SK-N-SH (cell line): Measurements from ENCODE around the gene CNIH2. TPM values are rescaled to one million over a fixed set of nuclear protein-coding genes. Genes with fewer than 3 reads are reported as not detected.

Source experiments
- CTCF ChIA-PET: fragments of 300-600, 350-600 bp; formaldehyde crosslinking; extraction: SDS; loops from one replicate; lab custom pipeline; 2021; lab: Yijun Ruan, JAX
- POLR2A ChIA-PET: fragments of 350-600 bp; sonication (Branson Sonifier 250); formaldehyde crosslinking; extraction: SDS; loops from one replicate; lab custom pipeline; 2020; ENCODE audit warnings: antibody characterized with exemption, inconsistent platforms; lab: Yijun Ruan, JAX
- DNase-seq: peaks from one replicate; pipeline ENCODE4 v3.0.0; 2012
- H2AFZ ChIP-seq: fragments of 200-600 bp; sonication (generic); 2 replicates; pipeline ENCODE4 v1.8.1; 2016; ENCODE audit warnings: antibody characterized with exemption, mild to moderate bottlenecking, low read depth
- H3F3A ChIP-seq: fragments of 200-600 bp; sonication (generic); replicated peaks from 2 replicates; pipeline ENCODE3; 2016; ENCODE audit warnings: antibody characterized with exemption, mild to moderate bottlenecking; ENCODE audit not compliant: insufficient read depth
- H3K27ac ChIP-seq, 2 experiments: fragments of 200-500 bp in 1 of 2; fragments of 200-600 bp in 1 of 2; sonication (Bioruptor generic) in 1 of 2; sonication (generic), shearing (Covaris generic) in 1 of 2; 2 replicates each; pipeline versions ENCODE4 v1.5.1 to v1.6.1; 2014 to 2016; ENCODE audit warnings: low read depth in 2 of 2, inconsistent platforms in 1 of 2, low read length in 1 of 2, mild to moderate bottlenecking in 1 of 2, mixed read lengths in 1 of 2
- H3K27me3 ChIP-seq: fragments of 200-600 bp; sonication (generic), shearing (Covaris generic); 2 replicates; pipeline ENCODE4 v1.6.1; 2016; ENCODE audit warnings: mixed run types; ENCODE audit not compliant: insufficient read depth
- H3K36me3 ChIP-seq, 2 experiments: fragments of 200-500 bp in 1 of 2; fragments of 200-600 bp in 1 of 2; sonication (Bioruptor generic) in 1 of 2; sonication (generic) in 1 of 2; replicated peaks in 1 of 2; 2 replicates each; pipeline versions ENCODE3 to v1.5.1; 2014 to 2016; ENCODE audit warnings: low read length in 1 of 2, mild to moderate bottlenecking in 1 of 2; ENCODE audit not compliant: insufficient read depth in 2 of 2, control insufficient read depth in 1 of 2
- H3K4me1 ChIP-seq, 2 experiments: fragments of 200-500 bp in 1 of 2; fragments of 200-600 bp in 1 of 2; sonication (Bioruptor generic) in 1 of 2; sonication (generic), shearing (Covaris generic) in 1 of 2; 2 replicates each; pipeline versions ENCODE4 v1.5.1 to v1.6.1; 2014 to 2016; ENCODE audit warnings: low read depth in 1 of 2, low read length in 1 of 2, mixed run types in 1 of 2; ENCODE audit not compliant: insufficient read depth in 2 of 2, control insufficient read depth in 1 of 2
- H3K4me2 ChIP-seq: fragments of 200-600 bp; sonication (generic), shearing (Covaris generic); 2 replicates; pipeline ENCODE4 v1.6.1; 2017; ENCODE audit warnings: mixed run types
- H3K4me3 ChIP-seq, 2 experiments: fragments of 200-500 bp in 1 of 2; fragments of 200-600 bp in 1 of 2; sonication (Bioruptor generic) in 1 of 2; sonication (generic), shearing (Covaris generic) in 1 of 2; 2 replicates each; pipeline versions ENCODE4 v1.5.1 to v1.8.1; 2014 to 2016; ENCODE audit warnings: low read depth in 2 of 2, inconsistent platforms in 1 of 2, low read length in 1 of 2, mild to moderate bottlenecking in 1 of 2, mixed read lengths in 1 of 2, moderate library complexity in 1 of 2
- H3K79me2 ChIP-seq: fragments of 200-600 bp; sonication (generic); 2 replicates; pipeline ENCODE4 v1.8.1; 2017; ENCODE audit warnings: mild to moderate bottlenecking; ENCODE audit not compliant: insufficient read depth
- H3K9ac ChIP-seq: fragments of 200-600 bp; sonication (generic); 2 replicates; pipeline ENCODE4 v1.6.1; 2017; ENCODE audit warnings: mixed run types
- H3K9me2 ChIP-seq: fragments of 200-600 bp; sonication (generic); 2 replicates; pipeline ENCODE4 v1.6.1; 2017; ENCODE audit warnings: mixed run types
- H3K9me3 ChIP-seq: fragments of 200-600 bp; sonication (generic); 2 replicates; pipeline ENCODE4 v1.6.1; 2017; ENCODE audit warnings: mixed run types, mild to moderate bottlenecking, moderate library complexity
- H4K20me1 ChIP-seq: fragments of 200-600 bp; sonication (generic); 2 replicates; pipeline ENCODE4 v1.6.1; 2017; ENCODE audit warnings: mild to moderate bottlenecking, mixed run types; ENCODE audit not compliant: insufficient read depth
- EZH2phosphoT487 ChIP-seq: fragments of 200-600 bp; sonication (generic); IDR thresholded peaks from 2 replicates; pipeline ENCODE4 v1.6.1; 2017; ENCODE audit warnings: low read depth, mixed run types, mild to moderate bottlenecking, antibody characterized with exemption, moderate library complexity, borderline replicate concordance
- FOXM1 ChIP-seq: IDR thresholded peaks from 2 replicates; pipeline ENCODE4 v1.4.0; 2012; ENCODE audit warnings: low read depth, mild to moderate bottlenecking
- MAX ChIP-seq: IDR thresholded peaks from 2 replicates; pipeline ENCODE4 v1.4.0; 2012; ENCODE audit warnings: low read depth
- NRF1 ChIP-seq: IDR thresholded peaks from 2 replicates; pipeline ENCODE4 v1.6.1; 2012; ENCODE audit warnings: low read depth, mild to moderate bottlenecking, low read length
- POLR2AphosphoS5 ChIP-seq: IDR thresholded peaks from 2 replicates; pipeline ENCODE4 v1.6.1; 2012; ENCODE audit warnings: low read depth, low read length
- RAD21 ChIP-seq: IDR thresholded peaks from 2 replicates; pipeline ENCODE4 v1.6.1; 2012; ENCODE audit warnings: mild to moderate bottlenecking, low read length
- REST ChIP-seq: IDR thresholded peaks from 2 replicates; pipeline ENCODE4 v1.6.1; 2012; ENCODE audit warnings: mild to moderate bottlenecking, low read depth, low read length, moderate library complexity
- RXRA ChIP-seq: IDR thresholded peaks from 2 replicates; pipeline ENCODE4 v1.4.0; 2012; ENCODE audit warnings: low read depth, mild to moderate bottlenecking, borderline replicate concordance
- TAF1 ChIP-seq: IDR thresholded peaks from 2 replicates; pipeline ENCODE4 v1.6.1; 2012; ENCODE audit warnings: low read depth, mild to moderate bottlenecking, low read length, moderate library complexity, borderline replicate concordance
- USF1 ChIP-seq: IDR thresholded peaks from 2 replicates; pipeline ENCODE4 v1.4.0; 2012; ENCODE audit warnings: low read depth, borderline replicate concordance
- WGBS: methylation state at CpG from one replicate; pipeline ENCODE4 v1.1.6; 2017; ENCODE audit warnings: low lambda C conversion rate; 5-methylcytosine and 5-hydroxymethylcytosine counted together
- polyA plus RNA-seq, 3 experiments: library from polyadenylated mRNA; depleted of rRNA; stranded (reverse); fragments of >200 nt; gene quantifications; 2 replicates each; pipeline ENCODE4 v1.2.3, GENCODE V29; 2012
- TF ChIP-seq, protein P1 (sequence below): IDR thresholded peaks from 2 replicates; pipeline ENCODE4 v1.4.0; 2012; ENCODE audit warnings: low read depth, borderline replicate concordance
- TF ChIP-seq, protein P2 (sequence below): fragments of 150-350 bp; IDR thresholded peaks from 2 replicates; pipeline ENCODE4 v1.6.1; 2016; ENCODE audit warnings: mild to moderate bottlenecking, low read depth, low read length

Gene CNIH2
- polyA plus RNA-seq, 1 of the 3 experiments (the other 2 are of a cell fraction) = 11.8 TPM

DNA sequence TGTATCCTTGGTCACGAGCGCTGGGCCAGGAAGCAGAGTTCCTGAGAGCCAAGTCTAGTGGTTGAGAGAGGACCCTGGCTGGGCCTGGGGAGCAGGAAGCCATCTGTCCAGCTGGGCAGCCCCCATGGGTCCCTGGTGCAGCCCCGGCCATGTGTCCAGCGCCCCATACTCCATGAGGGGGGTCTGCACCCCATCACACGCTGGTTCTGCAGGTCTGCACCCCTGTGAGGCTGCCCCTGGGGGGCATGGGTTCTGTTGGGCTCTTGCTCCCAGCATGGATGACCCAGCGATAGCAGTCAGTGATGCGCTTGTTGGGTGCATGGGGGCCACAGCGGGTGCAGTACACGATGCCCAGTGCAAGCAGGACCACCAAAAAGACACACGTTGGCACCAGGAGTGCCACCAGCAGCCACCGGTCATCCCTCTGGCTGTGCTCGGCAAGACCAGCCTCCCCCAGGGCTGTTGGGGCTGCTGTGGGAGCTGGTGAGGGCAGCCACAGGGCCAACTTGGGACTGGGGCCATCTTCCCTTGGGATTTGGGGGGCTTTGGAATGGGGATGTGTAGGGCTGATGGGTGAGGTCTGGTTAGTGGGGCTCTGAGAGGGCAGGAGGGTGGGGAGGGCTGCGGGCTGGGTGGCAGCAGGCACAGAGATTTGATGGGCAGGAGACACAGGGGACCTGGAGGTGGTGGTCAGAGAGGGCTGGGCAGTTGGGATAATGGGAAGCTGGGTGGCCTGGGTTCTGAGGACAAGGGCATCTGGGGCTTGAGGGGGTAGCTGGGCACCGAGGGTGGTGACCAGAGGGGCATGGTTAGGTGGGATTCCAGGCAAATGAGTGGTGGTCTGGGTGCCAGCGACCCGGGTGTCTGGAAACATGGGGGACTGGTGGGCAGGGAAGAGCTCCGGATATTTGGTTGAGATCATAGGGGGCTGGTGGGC, 36.9 kb downstream of the CNIH2 start:
- Histone ChIP-seq H3K9me2 (no peaks in the 10 kb centered on the region), H3K9me3 (no peaks in the 10 kb centered on the region), H3K4me2 (peak overlapping the region; percentile 80; the same call in 1 of the 2 replicates), H3K9ac (no peak overlapping the region), H3K4me3 (no peak overlapping the region), H3F3A (peaks cover 15% of the 10 kb centered on the region), H2AFZ (no peak overlapping the region), H3K4me1 (peaks cover 32 to 67% of the 10 kb centered on the region in 2 experiments), H3K79me2 (no peaks in the 10 kb centered on the region), H3K27ac (peak overlapping the region; percentile 94 to 100; a peak in 3 of 4 replicates), H3K27me3 (no peaks in the 10 kb centered on the region), H3K36me3 (no peaks in the 10 kb centered on the region), H4K20me1 (no peaks in the 10 kb centered on the region)
- no peak for TF ChIP-seq REST
- TF ChIP-seq MAX = no peak
- TF ChIP-seq, protein P1, sequence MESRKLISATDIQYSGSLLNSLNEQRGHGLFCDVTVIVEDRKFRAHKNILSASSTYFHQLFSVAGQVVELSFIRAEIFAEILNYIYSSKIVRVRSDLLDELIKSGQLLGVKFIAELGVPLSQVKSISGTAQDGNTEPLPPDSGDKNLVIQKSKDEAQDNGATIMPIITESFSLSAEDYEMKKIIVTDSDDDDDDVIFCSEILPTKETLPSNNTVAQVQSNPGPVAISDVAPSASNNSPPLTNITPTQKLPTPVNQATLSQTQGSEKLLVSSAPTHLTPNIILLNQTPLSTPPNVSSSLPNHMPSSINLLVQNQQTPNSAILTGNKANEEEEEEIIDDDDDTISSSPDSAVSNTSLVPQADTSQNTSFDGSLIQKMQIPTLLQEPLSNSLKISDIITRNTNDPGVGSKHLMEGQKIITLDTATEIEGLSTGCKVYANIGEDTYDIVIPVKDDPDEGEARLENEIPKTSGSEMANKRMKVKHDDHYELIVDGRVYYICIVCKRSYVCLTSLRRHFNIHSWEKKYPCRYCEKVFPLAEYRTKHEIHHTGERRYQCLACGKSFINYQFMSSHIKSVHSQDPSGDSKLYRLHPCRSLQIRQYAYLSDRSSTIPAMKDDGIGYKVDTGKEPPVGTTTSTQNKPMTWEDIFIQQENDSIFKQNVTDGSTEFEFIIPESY = no peak
- TF ChIP-seq, protein P2, sequence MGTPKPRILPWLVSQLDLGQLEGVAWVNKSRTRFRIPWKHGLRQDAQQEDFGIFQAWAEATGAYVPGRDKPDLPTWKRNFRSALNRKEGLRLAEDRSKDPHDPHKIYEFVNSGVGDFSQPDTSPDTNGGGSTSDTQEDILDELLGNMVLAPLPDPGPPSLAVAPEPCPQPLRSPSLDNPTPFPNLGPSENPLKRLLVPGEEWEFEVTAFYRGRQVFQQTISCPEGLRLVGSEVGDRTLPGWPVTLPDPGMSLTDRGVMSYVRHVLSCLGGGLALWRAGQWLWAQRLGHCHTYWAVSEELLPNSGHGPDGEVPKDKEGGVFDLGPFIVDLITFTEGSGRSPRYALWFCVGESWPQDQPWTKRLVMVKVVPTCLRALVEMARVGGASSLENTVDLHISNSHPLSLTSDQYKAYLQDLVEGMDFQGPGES = no peak
- TF ChIP-seq EZH2phosphoT487 = no peak
- no peak for TF ChIP-seq FOXM1
- no peak for TF ChIP-seq RAD21
- TF ChIP-seq USF1 = no peak
- no peak for TF ChIP-seq NRF1
- no peak for TF ChIP-seq POLR2AphosphoS5
- no peak for TF ChIP-seq RXRA
- TF ChIP-seq TAF1 = no peak
- ChIA-PET POLR2A (no interaction called here), CTCF (interaction anchor here (0.7 to 12.4 kb wide), 11 partner anchors 7 to 74 kb away, joined by 3 to 280 read pairs (median 26); partner anchors contain the start of genes B4GAT1, BRMS1, CNIH2 and RIN1)
- no peak for DNase-seq
- WGBS = 95% methylated on average over 9 of the region's 17 CpGs
